ENCODE data around the gene CDC42EP2. TPM values are rescaled to one million over a fixed set of nuclear protein-coding genes. Genes with fewer than 3 reads are reported as not detected.

CDC42EP2 gene
- total RNA-seq, 1 donor from 2014 or later, result 23.5 TPM

DNA sequence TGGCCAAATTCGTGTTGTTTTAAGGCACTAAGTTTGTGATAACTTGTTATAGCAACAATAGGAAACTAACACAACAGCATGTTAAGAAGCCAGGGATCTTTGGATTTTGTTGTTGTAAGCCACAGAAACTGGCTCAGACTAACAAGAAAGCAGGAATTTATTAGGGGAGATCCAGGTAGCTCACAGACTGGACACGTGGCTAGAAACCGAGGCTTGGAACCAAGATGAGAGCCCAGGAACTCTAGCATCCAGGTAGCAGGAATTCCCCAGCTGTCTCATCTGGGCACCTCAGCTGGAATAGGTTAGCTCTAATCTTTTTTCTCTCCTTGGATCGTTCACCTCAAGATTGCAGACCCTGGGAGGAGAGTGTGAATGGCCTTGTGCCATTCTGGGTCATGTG lies 28.0 kb upstream of the CDC42EP2 start:
- no peak overlapping the region for H3K4me3 Mint-ChIP-seq (ENCODE audit: unreplicated experiment)
- no peak overlapping the region for H3K27ac Mint-ChIP-seq (ENCODE audit: unreplicated experiment)
- TF ChIP-seq, protein P1, sequence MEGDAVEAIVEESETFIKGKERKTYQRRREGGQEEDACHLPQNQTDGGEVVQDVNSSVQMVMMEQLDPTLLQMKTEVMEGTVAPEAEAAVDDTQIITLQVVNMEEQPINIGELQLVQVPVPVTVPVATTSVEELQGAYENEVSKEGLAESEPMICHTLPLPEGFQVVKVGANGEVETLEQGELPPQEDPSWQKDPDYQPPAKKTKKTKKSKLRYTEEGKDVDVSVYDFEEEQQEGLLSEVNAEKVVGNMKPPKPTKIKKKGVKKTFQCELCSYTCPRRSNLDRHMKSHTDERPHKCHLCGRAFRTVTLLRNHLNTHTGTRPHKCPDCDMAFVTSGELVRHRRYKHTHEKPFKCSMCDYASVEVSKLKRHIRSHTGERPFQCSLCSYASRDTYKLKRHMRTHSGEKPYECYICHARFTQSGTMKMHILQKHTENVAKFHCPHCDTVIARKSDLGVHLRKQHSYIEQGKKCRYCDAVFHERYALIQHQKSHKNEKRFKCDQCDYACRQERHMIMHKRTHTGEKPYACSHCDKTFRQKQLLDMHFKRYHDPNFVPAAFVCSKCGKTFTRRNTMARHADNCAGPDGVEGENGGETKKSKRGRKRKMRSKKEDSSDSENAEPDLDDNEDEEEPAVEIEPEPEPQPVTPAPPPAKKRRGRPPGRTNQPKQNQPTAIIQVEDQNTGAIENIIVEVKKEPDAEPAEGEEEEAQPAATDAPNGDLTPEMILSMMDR (IDR thresholded peaks at IDR 0.05; ENCODE audit: partially characterized antibody, unreplicated experiment), result no peak
- H3K36me3 Mint-ChIP-seq (ENCODE audit: unreplicated experiment), result no peaks in the 10 kb centered on the region
- peaks cover 5% of the 10 kb centered on the region for H3K27me3 Mint-ChIP-seq (ENCODE audit: unreplicated experiment)
- DNase-seq, result no peak
- H3K4me1 Mint-ChIP-seq (ENCODE audit: low read depth, unreplicated experiment), result peaks cover 22% of the 10 kb centered on the region
- H3K9me3 Mint-ChIP-seq (ENCODE audit: unreplicated experiment), result no peaks in the 10 kb centered on the region

- Mint-ChIP-seq H3K4me3 (ENCODE audit: unreplicated experiment) (peak overlapping the region; percentile 13), H3K27me3 (ENCODE audit: unreplicated experiment) (peaks cover 6% of the 10 kb centered on the region), H3K27ac (ENCODE audit: unreplicated experiment) (peak overlapping the region; percentile 60), H3K9me3 (ENCODE audit: unreplicated experiment) (peaks cover 5% of the 10 kb centered on the region), H3K4me1 (ENCODE audit: low read depth, unreplicated experiment) (peaks cover 30% of the 10 kb centered on the region), H3K36me3 (ENCODE audit: unreplicated experiment) (no peaks in the 10 kb centered on the region)
- no peak for DNase-seq
- TF ChIP-seq, protein P1 (IDR thresholded peaks at IDR 0.05; ENCODE audit: partially characterized antibody, unreplicated experiment), result no peak
Observed at GRCh38 chr11:65287601-65288000, 27.1 kb upstream of the CDC42EP2 start.

DNA sequence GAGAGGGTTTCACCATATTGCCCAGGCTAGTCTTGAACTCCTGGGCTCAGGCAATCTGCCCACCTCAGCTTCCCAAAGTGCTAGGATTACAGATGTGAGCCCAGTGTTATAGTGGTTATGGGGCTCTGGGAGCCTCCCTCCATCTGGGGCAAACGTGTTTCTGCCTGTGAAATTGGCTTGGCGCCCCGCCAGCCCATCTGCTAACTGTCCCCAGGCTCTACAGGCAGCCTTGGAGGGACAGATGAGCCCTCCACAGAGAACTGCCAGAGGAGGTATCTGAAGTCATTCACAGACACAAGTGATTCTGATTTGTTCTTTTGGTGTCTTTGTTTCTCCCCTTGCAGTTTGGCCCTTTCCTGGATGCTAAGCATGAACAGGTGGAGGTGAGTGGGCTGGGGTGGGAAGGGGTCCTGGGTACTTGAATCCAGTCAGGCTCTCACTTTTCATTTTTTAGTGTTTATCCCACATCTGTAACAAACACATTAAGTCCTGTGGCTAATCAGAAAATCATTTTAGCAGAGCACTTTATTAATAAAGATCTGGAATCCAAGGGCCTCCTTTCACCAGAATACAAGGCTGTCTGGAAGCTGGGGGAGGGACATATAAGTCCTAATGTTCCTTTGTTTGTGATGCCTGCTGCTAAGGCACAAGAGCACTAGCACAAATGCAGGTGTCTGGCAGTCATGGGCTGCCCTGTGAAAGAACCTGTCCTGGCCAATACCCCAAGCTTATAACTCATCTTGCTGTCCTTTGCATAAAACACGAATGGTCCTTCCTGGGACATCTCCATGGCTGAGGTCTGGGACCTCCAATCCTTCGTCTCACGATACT lies 25.7 kb upstream of the CDC42EP2 start:
- Mint-ChIP-seq H3K4me3 (ENCODE audit: unreplicated experiment) (peak overlapping the region; percentile 53), H3K9me3 (ENCODE audit: unreplicated experiment) (peaks cover 10% of the 10 kb centered on the region), H3K4me1 (ENCODE audit: low read depth, unreplicated experiment) (peaks cover 41% of the 10 kb centered on the region), H3K36me3 (ENCODE audit: unreplicated experiment) (no peaks in the 10 kb centered on the region), H3K27me3 (ENCODE audit: unreplicated experiment) (peaks cover 9% of the 10 kb centered on the region), H3K27ac (ENCODE audit: unreplicated experiment) (peak overlapping the region; percentile 74)
- TF ChIP-seq, protein P1 (IDR thresholded peaks at IDR 0.05; ENCODE audit: partially characterized antibody, unreplicated experiment), result no peak
- peak; percentile 73 for DNase-seq

DNA sequence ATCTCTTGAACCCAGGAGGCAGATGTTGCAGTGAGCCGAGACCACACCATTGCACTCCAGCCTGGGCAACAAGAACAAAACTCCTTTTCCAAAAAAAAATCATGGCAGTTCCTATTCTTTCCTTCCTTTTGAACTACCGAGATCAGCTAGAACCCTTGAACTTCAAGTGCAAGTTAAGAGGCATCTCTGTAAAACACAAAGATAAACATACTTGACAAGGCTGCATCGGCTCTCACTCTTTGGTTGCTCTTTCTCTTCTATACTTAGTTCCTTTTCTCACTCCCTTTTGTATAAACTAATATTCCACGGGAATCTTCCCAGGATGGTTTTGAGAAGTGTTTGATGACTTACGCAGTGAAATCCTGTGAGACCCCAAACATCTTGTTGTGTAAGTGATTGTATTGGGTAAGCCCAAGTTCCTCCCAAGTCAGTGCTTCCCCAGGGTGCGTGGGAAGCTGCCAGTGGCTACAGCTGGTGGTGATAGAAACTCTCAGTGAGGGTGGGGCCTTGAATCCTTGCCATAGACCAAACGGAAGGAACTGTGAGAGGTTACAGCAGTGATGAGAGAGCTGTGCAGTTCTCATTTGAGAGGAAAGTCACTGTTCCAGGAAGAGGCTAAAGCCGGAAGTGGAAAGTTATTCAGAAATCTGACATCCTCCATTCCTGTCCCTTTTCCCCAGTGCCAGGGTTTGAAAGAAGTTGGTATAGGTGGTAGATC lies 24.1 kb upstream of the CDC42EP2 start:
- TF ChIP-seq, protein P1 (IDR thresholded peaks at IDR 0.05; ENCODE audit: partially characterized antibody, unreplicated experiment), result no peak
- Mint-ChIP-seq H3K27me3 (ENCODE audit: unreplicated experiment) (peaks cover 8% of the 10 kb centered on the region), H3K4me1 (ENCODE audit: low read depth, unreplicated experiment) (peaks cover 58% of the 10 kb centered on the region), H3K9me3 (ENCODE audit: unreplicated experiment) (peaks cover 12% of the 10 kb centered on the region), H3K4me3 (ENCODE audit: unreplicated experiment) (no peak overlapping the region), H3K36me3 (ENCODE audit: unreplicated experiment) (peaks cover 5% of the 10 kb centered on the region), H3K27ac (ENCODE audit: unreplicated experiment) (no peak overlapping the region)
- DNase-seq, result no peak

DNA sequence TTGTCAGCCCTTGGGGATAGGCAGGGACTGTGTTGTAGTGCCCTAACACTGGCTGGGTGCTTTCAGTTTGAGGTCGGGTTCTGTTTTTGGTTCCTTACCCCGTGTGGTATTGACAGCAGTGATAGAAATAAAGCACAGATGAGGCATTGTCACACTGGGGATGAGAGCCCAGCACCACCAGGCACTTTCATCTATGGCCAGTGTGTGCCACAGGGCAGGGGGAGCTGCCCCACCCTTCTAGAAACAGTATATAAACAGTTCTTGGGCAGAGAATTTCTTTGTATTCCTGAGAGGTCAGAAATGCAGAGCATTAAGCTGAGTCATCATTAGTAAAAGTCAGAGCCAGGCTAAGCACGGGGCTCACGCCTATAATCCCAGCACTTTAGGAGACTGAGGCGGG lies 23.1 kb upstream of the CDC42EP2 start:
- Mint-ChIP-seq H3K9me3 (ENCODE audit: unreplicated experiment) (peaks cover 12% of the 10 kb centered on the region), H3K4me1 (ENCODE audit: low read depth, unreplicated experiment) (peaks cover 65% of the 10 kb centered on the region), H3K27me3 (ENCODE audit: unreplicated experiment) (peaks cover 8% of the 10 kb centered on the region), H3K4me3 (ENCODE audit: unreplicated experiment) (peak overlapping the region; percentile 52), H3K36me3 (ENCODE audit: unreplicated experiment) (peaks cover 5% of the 10 kb centered on the region), H3K27ac (ENCODE audit: unreplicated experiment) (peak overlapping the region; percentile 76)
- no peak for DNase-seq
- TF ChIP-seq, protein P1 (IDR thresholded peaks at IDR 0.05; ENCODE audit: partially characterized antibody, unreplicated experiment), result no peak
